DND-41 (cell line): Measurements from ENCODE around the gene MICAL2.

Experiments
- ATAC-seq: fragments of 200-7000 bp; cut with Tn5 transposase; 3 replicates; pipeline ENCODE4 v1.9.1; 2021; ENCODE audit warnings: low read depth; ENCODE audit not compliant: insufficient read depth
- DNase-seq: peaks from one replicate; pipeline ENCODE4 v3.0.0-alpha.2; 2020
- H2AFZ ChIP-seq: 2 replicates; pipeline ENCODE4 v1.6.0; 2012; ENCODE audit warnings: low read depth, low read length
- H3K27ac ChIP-seq: 2 replicates; pipeline ENCODE4 v1.5.1; 2012; ENCODE audit warnings: low read length, inconsistent platforms
- H3K27me3 ChIP-seq: fragments of 200-600 bp; sonication (generic); 2 replicates; pipeline ENCODE4 v1.6.0; 2012; ENCODE audit warnings: low read length, mild to moderate bottlenecking, inconsistent platforms; ENCODE audit not compliant: insufficient read depth, poor library complexity
- H3K36me3 ChIP-seq: 2 replicates; pipeline ENCODE4 v1.5.1; 2012; ENCODE audit warnings: low read length, inconsistent platforms; ENCODE audit not compliant: insufficient read depth
- H3K4me1 ChIP-seq: 2 replicates; pipeline ENCODE4 v1.5.1; 2012; ENCODE audit warnings: mild to moderate bottlenecking, low read length; ENCODE audit not compliant: insufficient read depth
- H3K4me2 ChIP-seq: 2 replicates; pipeline ENCODE4 v1.6.0; 2012; ENCODE audit warnings: mild to moderate bottlenecking, moderate library complexity, low read length, inconsistent platforms; ENCODE audit not compliant: insufficient read depth
- H3K4me3 ChIP-seq, 2 experiments: fragments of 200-600 bp in 1 of 2; shearing (Covaris generic) in 1 of 2; 2 replicates each; pipeline ENCODE4 v1.5.1; 2012 to 2016; ENCODE audit warnings: inconsistent platforms in 2 of 2, low read length in 2 of 2, mild to moderate bottlenecking in 2 of 2, low read depth in 1 of 2, moderate library complexity in 1 of 2
- H3K79me2 ChIP-seq: 2 replicates; pipeline ENCODE4 v1.6.0; 2012; ENCODE audit warnings: low read length, inconsistent platforms; ENCODE audit not compliant: insufficient read depth
- H3K9ac ChIP-seq: 2 replicates; pipeline ENCODE4 v1.6.0; 2012; ENCODE audit warnings: low read depth, mild to moderate bottlenecking, inconsistent platforms, low read length, moderate library complexity
- H3K9me3 ChIP-seq: 2 replicates; pipeline ENCODE4 v1.5.1; 2012; ENCODE audit warnings: low read length, moderate library complexity, mild to moderate bottlenecking, inconsistent platforms; ENCODE audit not compliant: insufficient read depth, severe bottlenecking
- H4K20me1 ChIP-seq: 2 replicates; pipeline ENCODE4 v1.6.0; 2012; ENCODE audit warnings: low read length; ENCODE audit not compliant: insufficient read depth
- CTCF ChIP-seq: IDR thresholded peaks from 2 replicates; pipeline ENCODE4 v1.5.1; 2012; ENCODE audit warnings: borderline replicate concordance, low read length, moderate library complexity, mild to moderate bottlenecking; ENCODE audit not compliant: poor library complexity, severe bottlenecking; ENCODE audit errors: extremely low read depth
- EZH2 ChIP-seq: IDR thresholded peaks from 3 replicates; pipeline ENCODE4 v1.6.1; 2012; ENCODE audit warnings: borderline replicate concordance, low read depth, mild to moderate bottlenecking, moderate library complexity, low read length, inconsistent platforms; ENCODE audit not compliant: severe bottlenecking

MICAL2 gene

GRCh38 chr11:12180257-12181205 lies 70.1 kb downstream of the MICAL2 start:
- no peaks in the 10 kb centered on the region for H3K4me1 ChIP-seq
- no peaks in the 10 kb centered on the region for H3K9me3 ChIP-seq
- H2AFZ ChIP-seq: no peak overlapping the region
- no peaks in the 10 kb centered on the region for H3K36me3 ChIP-seq
- H3K27ac ChIP-seq: no peak overlapping the region
- H3K4me2 ChIP-seq: no peak overlapping the region
- H3K79me2 ChIP-seq: no peaks in the 10 kb centered on the region
- ATAC-seq (no peak), DNase-seq (no peak)
- H4K20me1 ChIP-seq: no peaks in the 10 kb centered on the region
- H3K9ac ChIP-seq: no peak overlapping the region
- TF ChIP-seq EZH2: no peak
- H3K4me3 ChIP-seq: no peak overlapping the region
- no peaks in the 10 kb centered on the region for H3K27me3 ChIP-seq

GRCh38 chr11:12182302-12182675 lies 71.9 kb downstream of the MICAL2 start:
- no peak overlapping the region for H3K4me2 ChIP-seq
- no peak overlapping the region for H3K27ac ChIP-seq
- H3K4me3 ChIP-seq: no peak overlapping the region
- no peak overlapping the region for H2AFZ ChIP-seq
- DNase-seq: no peak
- H3K9me3 ChIP-seq: no peaks in the 10 kb centered on the region
- no peaks in the 10 kb centered on the region for H3K4me1 ChIP-seq
- H3K79me2 ChIP-seq: no peaks in the 10 kb centered on the region
- no peaks in the 10 kb centered on the region for H3K27me3 ChIP-seq
- ATAC-seq: no peak
- no peaks in the 10 kb centered on the region for H4K20me1 ChIP-seq
- H3K9ac ChIP-seq: no peak overlapping the region
- no peaks in the 10 kb centered on the region for H3K36me3 ChIP-seq
- TF ChIP-seq CTCF: no peak
- TF ChIP-seq EZH2: no peak

- H3K27me3 ChIP-seq: no peaks in the 10 kb centered on the region
- H3K79me2 ChIP-seq: no peaks in the 10 kb centered on the region
- TF ChIP-seq EZH2: no peak
- TF ChIP-seq CTCF: no peak
- DNase-seq (no peak), ATAC-seq (no peak)
- H3K9ac ChIP-seq: no peak overlapping the region
- H3K27ac ChIP-seq: no peak overlapping the region
- no peak overlapping the region for H3K4me2 ChIP-seq
- H4K20me1 ChIP-seq: no peaks in the 10 kb centered on the region
- H3K36me3 ChIP-seq: no peaks in the 10 kb centered on the region
- H2AFZ ChIP-seq: no peak overlapping the region
- H3K4me3 ChIP-seq: no peak overlapping the region
- H3K4me1 ChIP-seq: no peaks in the 10 kb centered on the region
- H3K9me3 ChIP-seq: no peaks in the 10 kb centered on the region
Observed at GRCh38 chr11:12182676-12183541, 72.5 kb downstream of the MICAL2 start.
